Mucosa of descending colon (tissue), 3 donors: ENCODE results near the gene TIMP2. TPM values are rescaled to one million over a fixed set of nuclear protein-coding genes. Genes with fewer than 3 reads are reported as not detected.

Source experiments
- ATAC-seq: fragments of 200-7000 bp; cut with Tn5 transposase; one replicate; pipeline ENCODE4 v1.9.1; 2020; ENCODE audit warnings: mild to moderate bottlenecking, moderate library complexity
- DNase-seq, 3 donors: peaks; one replicate each; pipeline ENCODE4 v3.0.0-alpha.2; 2020
- H3K36me3 ChIP-seq: fragments of 200-600 bp; one replicate; pipeline ENCODE4 v1.8.0; 2021; ENCODE audit warnings: low read depth, mild to moderate bottlenecking
- H3K4me1 ChIP-seq: fragments of 200-600 bp; one replicate; pipeline ENCODE4 v1.8.0; 2021; ENCODE audit warnings: low read depth, mild to moderate bottlenecking
- H3K4me3 ChIP-seq: fragments of 200-600 bp; one replicate; pipeline ENCODE4 v1.8.0; 2021; ENCODE audit warnings: mild to moderate bottlenecking
- H3K9me3 ChIP-seq: fragments of 200-600 bp; one replicate; pipeline ENCODE4 v1.8.0; 2021; ENCODE audit warnings: mild to moderate bottlenecking
- intact Hi-C, 2 donors: fragments of 100-400 bp; cut with DNase I in 1 of 2; cut with micrococcal nuclease in 1 of 2; formaldehyde crosslinking; loops; one replicate each; pipeline versions ENCODE4 v1.11.0 to v1.11.1; 2022; cut with DNase I, micrococcal nuclease
- total RNA-seq, 3 donors: library from RNA; stranded (reverse); fragmentation: NEBNext Ultra II Directional in 2 of 3; extraction: Animal tissue kit (Norgen Biotek cat#: 25700) in 2 of 3; gene quantifications; one replicate each; pipeline versions ENCODE4 v1.2.1 to v1.2.4, GENCODE V29; 2021 to 2023
- TF ChIP-seq, protein P1 (sequence below): fragments of 200-600 bp; IDR thresholded peaks from one replicate; pipeline ENCODE4 v1.8.0; 2022; ENCODE audit warnings: antibody characterized with exemption, mild to moderate bottlenecking
- donor health status: DM: no; HTN: no; CAD: no; lungs with moderate emphysema.
- donor health status: DM: no; HTN: no; CAD: no.
- donor health status: DM: no; HTN: yes; CAD: no.

Gene TIMP2
- total RNA-seq, 3 donors from 2014 or later, result 44.9 to 268 (median 91.3) TPM

DNA sequence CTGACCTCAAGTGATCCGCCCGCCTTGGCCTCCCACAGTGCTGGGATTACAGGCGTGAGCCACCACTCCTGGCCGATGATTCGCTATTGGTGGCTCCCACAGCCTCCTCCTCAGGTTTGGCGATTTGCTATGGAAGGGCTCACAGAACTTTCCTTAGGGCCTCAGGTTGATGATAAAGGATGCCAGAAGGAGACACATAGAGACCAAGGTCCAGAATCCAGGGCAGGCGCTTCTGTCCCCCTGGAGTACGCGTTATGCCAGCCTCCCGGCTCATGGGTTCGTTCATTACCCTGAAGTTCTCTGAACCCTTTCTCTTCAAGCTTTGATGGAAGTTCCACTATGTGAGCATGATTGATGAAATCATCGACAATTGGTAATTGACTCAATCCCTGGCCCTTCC is 34.6 kb upstream of the TIMP2 start:
- no peak for DNase-seq
- Histone ChIP-seq H3K36me3 (no peaks in the 10 kb centered on the region), H3K4me3 (no peak overlapping the region), H3K4me1 (peaks cover 8% of the 10 kb centered on the region), H3K9me3 (no peaks in the 10 kb centered on the region)
- ATAC-seq, result no peak
- intact Hi-C loops, result no loop called here
- TF ChIP-seq, protein P1, sequence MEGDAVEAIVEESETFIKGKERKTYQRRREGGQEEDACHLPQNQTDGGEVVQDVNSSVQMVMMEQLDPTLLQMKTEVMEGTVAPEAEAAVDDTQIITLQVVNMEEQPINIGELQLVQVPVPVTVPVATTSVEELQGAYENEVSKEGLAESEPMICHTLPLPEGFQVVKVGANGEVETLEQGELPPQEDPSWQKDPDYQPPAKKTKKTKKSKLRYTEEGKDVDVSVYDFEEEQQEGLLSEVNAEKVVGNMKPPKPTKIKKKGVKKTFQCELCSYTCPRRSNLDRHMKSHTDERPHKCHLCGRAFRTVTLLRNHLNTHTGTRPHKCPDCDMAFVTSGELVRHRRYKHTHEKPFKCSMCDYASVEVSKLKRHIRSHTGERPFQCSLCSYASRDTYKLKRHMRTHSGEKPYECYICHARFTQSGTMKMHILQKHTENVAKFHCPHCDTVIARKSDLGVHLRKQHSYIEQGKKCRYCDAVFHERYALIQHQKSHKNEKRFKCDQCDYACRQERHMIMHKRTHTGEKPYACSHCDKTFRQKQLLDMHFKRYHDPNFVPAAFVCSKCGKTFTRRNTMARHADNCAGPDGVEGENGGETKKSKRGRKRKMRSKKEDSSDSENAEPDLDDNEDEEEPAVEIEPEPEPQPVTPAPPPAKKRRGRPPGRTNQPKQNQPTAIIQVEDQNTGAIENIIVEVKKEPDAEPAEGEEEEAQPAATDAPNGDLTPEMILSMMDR, result no peak

DNA sequence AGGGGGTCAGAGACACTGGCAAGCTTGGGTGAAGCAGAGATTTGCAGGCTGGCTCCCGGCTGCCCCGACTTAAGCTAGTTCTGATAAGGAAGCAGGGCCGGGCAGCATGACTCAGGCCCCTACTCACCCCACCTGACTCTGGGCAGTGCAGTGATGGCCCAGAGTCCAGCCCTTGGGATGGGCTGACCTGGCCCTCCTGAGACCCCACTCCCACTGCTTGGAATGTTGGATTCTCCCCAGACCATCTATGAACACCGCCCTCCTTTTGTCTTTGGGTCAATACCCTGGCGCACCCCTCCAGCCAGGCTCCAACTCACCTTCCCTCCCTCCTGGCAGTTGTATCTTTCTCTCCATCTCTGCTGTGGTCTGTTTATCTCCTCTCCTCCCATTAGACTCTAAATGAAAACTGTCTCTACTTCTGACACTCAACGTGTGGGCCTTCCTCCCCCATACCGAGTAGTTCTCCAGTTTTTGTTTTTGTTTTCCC is 33.5 kb upstream of the TIMP2 start:
- H3K4me1 ChIP-seq, result peaks cover 8% of the 10 kb centered on the region
- ATAC-seq (peak; percentile 52), DNase-seq (peak in 1 of 3 donors; percentile 15)
- TF ChIP-seq, protein P1, result no peak
- H3K36me3 ChIP-seq, result no peaks in the 10 kb centered on the region
- H3K9me3 ChIP-seq, result no peaks in the 10 kb centered on the region
- H3K4me3 ChIP-seq, result no peak overlapping the region
- intact Hi-C loops, result no loop called here

DNA sequence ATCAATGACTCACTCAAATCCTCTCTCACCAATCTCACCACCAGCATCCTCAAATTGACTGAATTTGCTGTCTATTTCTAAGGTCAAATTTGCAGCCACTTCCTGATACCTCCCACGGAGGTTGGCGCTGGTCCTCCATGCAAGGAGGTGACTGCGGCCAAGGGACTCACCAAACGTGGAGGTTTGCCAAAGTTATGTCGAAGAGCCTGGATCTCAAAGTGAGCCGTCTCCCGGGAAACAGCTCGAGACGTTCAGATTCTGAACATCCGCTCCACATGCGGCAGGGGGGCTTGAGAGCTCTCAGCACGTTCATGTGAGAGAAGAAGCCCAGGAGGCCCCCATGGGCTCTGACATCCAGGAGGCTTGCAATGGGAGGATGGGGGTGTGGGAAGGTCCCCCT is 31.9 kb upstream of the TIMP2 start:
- Histone ChIP-seq H3K9me3 (no peaks in the 10 kb centered on the region), H3K36me3 (no peaks in the 10 kb centered on the region), H3K4me3 (no peak overlapping the region), H3K4me1 (peaks cover 11% of the 10 kb centered on the region)
- ATAC-seq (no peak), DNase-seq (no peak)
- TF ChIP-seq, protein P1, result no peak
- intact Hi-C loops, result no loop called here

DNA sequence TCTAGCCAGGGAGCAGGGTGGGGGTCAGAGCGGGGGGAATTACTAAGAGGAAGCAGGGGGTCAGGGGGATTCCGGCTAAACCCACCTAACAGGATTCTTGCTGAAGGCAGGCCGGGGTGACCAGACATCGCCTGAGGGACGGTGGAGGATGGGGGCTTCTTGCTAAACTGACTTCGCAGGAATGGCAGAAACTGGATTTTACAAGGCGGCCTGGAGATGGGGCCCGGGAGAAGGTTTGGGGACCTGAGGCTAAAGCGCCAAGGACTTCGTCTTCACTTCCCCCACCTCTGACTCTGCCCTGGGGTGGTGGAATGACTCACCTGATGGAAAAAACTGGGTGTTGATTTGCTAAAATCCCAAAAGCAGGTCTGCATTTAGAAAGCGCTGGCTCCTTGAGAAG is 31.1 kb upstream of the TIMP2 start:
- intact Hi-C loops, result no loop called here
- DNase-seq, result no peak
- no peaks in the 10 kb centered on the region for H3K9me3 ChIP-seq
- TF ChIP-seq, protein P1, result no peak
- H3K4me1 ChIP-seq, result peaks cover 4% of the 10 kb centered on the region
- no peak overlapping the region for H3K4me3 ChIP-seq
- no peak for ATAC-seq
- no peaks in the 10 kb centered on the region for H3K36me3 ChIP-seq

DNA sequence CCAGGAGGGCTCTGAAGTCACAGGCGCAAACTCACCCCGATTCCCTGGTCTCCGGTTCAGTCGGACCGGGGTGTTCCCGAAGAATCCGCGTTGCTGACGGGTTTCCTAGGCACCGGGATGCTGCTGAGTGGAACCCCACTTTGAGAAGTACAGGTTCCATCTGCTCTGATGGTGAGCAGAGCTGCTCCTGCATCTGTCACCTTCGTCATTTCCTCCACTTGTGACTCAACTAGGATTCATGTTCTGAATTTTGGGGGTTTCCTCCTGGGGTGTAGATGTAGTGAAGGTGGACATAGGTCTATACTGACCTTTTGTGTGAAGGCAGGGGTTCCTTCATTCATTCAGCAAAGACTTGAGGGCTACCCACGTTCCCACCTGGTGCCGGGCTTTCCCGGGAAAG is 29.5 kb upstream of the TIMP2 start:
- Histone ChIP-seq H3K4me1 (peaks cover 3% of the 10 kb centered on the region), H3K36me3 (no peaks in the 10 kb centered on the region), H3K9me3 (peaks cover 10% of the 10 kb centered on the region), H3K4me3 (no peak overlapping the region)
- intact Hi-C loops, result no loop called here
- TF ChIP-seq, protein P1, result no peak
- no peak for DNase-seq
- no peak for ATAC-seq
